Activated T-cell treated with anti-CD3 and anti-CD28 coated beads, Interleukin-2, amount 50 U/mL, for 72 hours (primary cell): Measurements from ENCODE around the gene ARMH1. TPM values are rescaled to one million over a fixed set of nuclear protein-coding genes. Genes with fewer than 3 reads are reported as not detected.
"Not testable (repeated sequence)": the region's sequence is repeated elsewhere in the genome, so short reads cannot be mapped to it uniquely, and the experiment has no call there.

Experiments used
- ATAC-seq, 2 donors: fragments of 150-1000 bp; cut with Tn5 transposase; replicated peaks in 1 of 2; 2 replicates each; pipeline ENCODE4 v1.10.0; 2021; ENCODE audit warnings: moderate library complexity in 2 of 2, mild to moderate bottlenecking in 1 of 2
- DNase-seq, 2 donors: peaks; one replicate each; pipeline ENCODE4 v3.0.0; 2021 to 2022; ENCODE audit warnings: mixed read lengths in 1 of 2
- H3K27ac Mint-ChIP-seq: one replicate; pipeline ENCODE4 v1.8.0; 2022; ENCODE audit warnings: mild to moderate bottlenecking, moderate library complexity, mixed read lengths
- H3K27me3 Mint-ChIP-seq: one replicate; pipeline ENCODE4 v1.8.0; 2022; ENCODE audit warnings: low read depth, mixed read lengths
- H3K36me3 Mint-ChIP-seq, 2 donors: one replicate each; pipeline ENCODE4 v1.8.0; 2022; ENCODE audit warnings: mixed read lengths in 2 of 2, mild to moderate bottlenecking in 1 of 2; ENCODE audit not compliant: insufficient read depth in 2 of 2
- H3K4me1 Mint-ChIP-seq: one replicate; pipeline ENCODE4 v1.8.0; 2022; ENCODE audit warnings: low read depth, mixed read lengths
- H3K4me3 Mint-ChIP-seq, 2 donors: one replicate each; pipeline ENCODE4 v1.8.0; 2022; ENCODE audit warnings: mild to moderate bottlenecking in 2 of 2, mixed read lengths in 2 of 2, moderate library complexity in 2 of 2
- H3K9me3 Mint-ChIP-seq, 2 donors: one replicate each; pipeline ENCODE4 v1.8.0; 2022; ENCODE audit warnings: mixed read lengths in 2 of 2
- total RNA-seq, 2 donors: library from RNA; stranded (reverse); gene quantifications; one replicate each; pipeline ENCODE4 v1.2.3, GENCODE V29; 2022

Gene ARMH1
- total RNA-seq, 2 donors from 2014 or later = 108 to 123 TPM

GRCh38 chr1:44698138-44698537 lies 23.6 kb downstream of the ARMH1 start:
- ATAC-seq (no peak), DNase-seq (no peak)
- H3K27me3 Mint-ChIP-seq = no peaks in the 10 kb centered on the region
- H3K4me3 Mint-ChIP-seq = no peak overlapping the region
- H3K9me3 Mint-ChIP-seq = no peaks in the 10 kb centered on the region
- no peaks in the 10 kb centered on the region for H3K36me3 Mint-ChIP-seq
- H3K4me1 Mint-ChIP-seq = peaks cover 33% of the 10 kb centered on the region
- H3K27ac Mint-ChIP-seq = no peak overlapping the region

- not testable (repeated sequence) for H3K9me3 Mint-ChIP-seq, H3K27ac Mint-ChIP-seq, H3K4me3 Mint-ChIP-seq, DNase-seq, ATAC-seq, H3K27me3 Mint-ChIP-seq, H3K36me3 Mint-ChIP-seq
- H3K4me1 Mint-ChIP-seq = peaks cover 23% of the 10 kb centered on the region
Observed at GRCh38 chr1:44699375-44699774, 24.9 kb downstream of the ARMH1 start.

GRCh38 chr1:44700573-44700972 lies 26.1 kb downstream of the ARMH1 start:
- H3K27me3 Mint-ChIP-seq = no peaks in the 10 kb centered on the region

GRCh38 chr1:44701141-44701573 lies 26.6 kb downstream of the ARMH1 start:
- no peaks in the 10 kb centered on the region for H3K27me3 Mint-ChIP-seq
- no peaks in the 10 kb centered on the region for H3K9me3 Mint-ChIP-seq
- no peak overlapping the region for H3K4me3 Mint-ChIP-seq
- H3K4me1 Mint-ChIP-seq = peaks cover 23% of the 10 kb centered on the region
- no peak overlapping the region for H3K27ac Mint-ChIP-seq
- no peaks in the 10 kb centered on the region for H3K36me3 Mint-ChIP-seq
- ATAC-seq (no peak), DNase-seq (no peak)

More at GRCh38 chr1:44700573-44700972, 26.1 kb downstream of the ARMH1 start:
- DNase-seq (no peak), ATAC-seq (no peak)
- H3K36me3 Mint-ChIP-seq = no peaks in the 10 kb centered on the region
- H3K4me3 Mint-ChIP-seq = no peak overlapping the region
- H3K9me3 Mint-ChIP-seq = no peaks in the 10 kb centered on the region
- peaks cover 23% of the 10 kb centered on the region for H3K4me1 Mint-ChIP-seq
- H3K27ac Mint-ChIP-seq = no peak overlapping the region

- H3K4me1 Mint-ChIP-seq = peaks cover 21% of the 10 kb centered on the region
- H3K4me3 Mint-ChIP-seq = no peak overlapping the region
- no peaks in the 10 kb centered on the region for H3K9me3 Mint-ChIP-seq
- no peaks in the 10 kb centered on the region for H3K36me3 Mint-ChIP-seq
- H3K27ac Mint-ChIP-seq = no peak overlapping the region
- DNase-seq (no peak), ATAC-seq (no peak)
- peaks cover 5% of the 10 kb centered on the region for H3K27me3 Mint-ChIP-seq
Observed at GRCh38 chr1:44705470-44705869, 31.0 kb downstream of the ARMH1 start.

GRCh38 chr1:44705938-44706337 lies 31.4 kb downstream of the ARMH1 start:
- H3K4me1 Mint-ChIP-seq = peaks cover 21% of the 10 kb centered on the region
- ATAC-seq (no peak), DNase-seq (no peak)
- no peaks in the 10 kb centered on the region for H3K36me3 Mint-ChIP-seq
- H3K27me3 Mint-ChIP-seq = peaks cover 5% of the 10 kb centered on the region
- no peak overlapping the region for H3K4me3 Mint-ChIP-seq
- H3K27ac Mint-ChIP-seq = no peak overlapping the region
- no peaks in the 10 kb centered on the region for H3K9me3 Mint-ChIP-seq

- peaks cover 21% of the 10 kb centered on the region for H3K4me1 Mint-ChIP-seq
- peaks cover 5% of the 10 kb centered on the region for H3K27me3 Mint-ChIP-seq
- H3K27ac Mint-ChIP-seq = no peak overlapping the region
- DNase-seq = no peak
- peak in 1 of 2 donors; percentile 29 for ATAC-seq
- H3K36me3 Mint-ChIP-seq = no peaks in the 10 kb centered on the region
- no peak overlapping the region for H3K4me3 Mint-ChIP-seq
- H3K9me3 Mint-ChIP-seq = no peaks in the 10 kb centered on the region
Observed at GRCh38 chr1:44707112-44707881, 32.8 kb downstream of the ARMH1 start.

- H3K4me3 Mint-ChIP-seq = peak overlapping the region; percentile 58 to 83
- peak in 1 of 2 donors; percentile 35 for DNase-seq
- H3K27ac Mint-ChIP-seq = peak overlapping the region; percentile 6
- peaks cover 5% of the 10 kb centered on the region for H3K27me3 Mint-ChIP-seq
- no peaks in the 10 kb centered on the region for H3K9me3 Mint-ChIP-seq
- H3K4me1 Mint-ChIP-seq = peaks cover 21% of the 10 kb centered on the region
- ATAC-seq = peak; percentile 60 to 68
- no peaks in the 10 kb centered on the region for H3K36me3 Mint-ChIP-seq
Observed at GRCh38 chr1:44707959-44708831, 33.7 kb downstream of the ARMH1 start.

- Mint-ChIP-seq H3K4me1 (peaks cover 41% of the 10 kb centered on the region), H3K36me3 (no peaks in the 10 kb centered on the region), H3K4me3 (no peak overlapping the region), H3K27me3 (peaks cover 5% of the 10 kb centered on the region), H3K27ac (no peak overlapping the region), H3K9me3 (no peaks in the 10 kb centered on the region)
- no peak for ATAC-seq
- no peak for DNase-seq
Observed at GRCh38 chr1:44713321-44713781, 38.8 kb downstream of the ARMH1 start.

GRCh38 chr1:44714532-44714931 lies 40.0 kb downstream of the ARMH1 start:
- no peaks in the 10 kb centered on the region for H3K36me3 Mint-ChIP-seq

GRCh38 chr1:44714944-44715571 lies 40.5 kb downstream of the ARMH1 start:
- Mint-ChIP-seq H3K4me3 (peak overlapping the region; percentile 61 to 67), H3K9me3 (no peaks in the 10 kb centered on the region), H3K27me3 (no peaks in the 10 kb centered on the region), H3K27ac (no peak overlapping the region), H3K36me3 (no peaks in the 10 kb centered on the region), H3K4me1 (peaks cover 48% of the 10 kb centered on the region)
- DNase-seq (peak; percentile 60 to 72), ATAC-seq (peak; percentile 65 to 74)

More at GRCh38 chr1:44714532-44714931, 40.0 kb downstream of the ARMH1 start:
- DNase-seq (no peak), ATAC-seq (peak in 1 of 2 donors; percentile 10)
- Mint-ChIP-seq H3K4me1 (peaks cover 43% of the 10 kb centered on the region), H3K27ac (no peak overlapping the region), H3K27me3 (no peaks in the 10 kb centered on the region), H3K9me3 (no peaks in the 10 kb centered on the region), H3K4me3 (peak overlapping the region in 1 of 2 donors; percentile 61)

- Mint-ChIP-seq H3K4me1 (peaks cover 68% of the 10 kb centered on the region), H3K27ac (no peak overlapping the region), H3K36me3 (no peaks in the 10 kb centered on the region), H3K9me3 (no peaks in the 10 kb centered on the region), H3K4me3 (peak overlapping the region in 1 of 2 donors; percentile 54), H3K27me3 (no peaks in the 10 kb centered on the region)
- DNase-seq = no peak
- no peak for ATAC-seq
Observed at GRCh38 chr1:44717156-44717555, 42.6 kb downstream of the ARMH1 start.

GRCh38 chr1:44717653-44718052 lies 43.1 kb downstream of the ARMH1 start:
- Mint-ChIP-seq H3K9me3 (no peaks in the 10 kb centered on the region), H3K36me3 (no peaks in the 10 kb centered on the region), H3K27me3 (no peaks in the 10 kb centered on the region), H3K4me3 (peak overlapping the region; percentile 30 to 54), H3K4me1 (peaks cover 73% of the 10 kb centered on the region), H3K27ac (peak overlapping the region; percentile 2)
- ATAC-seq (no peak), DNase-seq (no peak)
